ENCODE results near the gene TRIM29. TPM values are rescaled to one million over a fixed set of nuclear protein-coding genes. Genes with fewer than 3 reads are reported as not detected.

TRIM29 gene
- total and polyA plus RNA-seq, 4 donors: 4.4 to 26.6 (median 16.9) TPM

DNA sequence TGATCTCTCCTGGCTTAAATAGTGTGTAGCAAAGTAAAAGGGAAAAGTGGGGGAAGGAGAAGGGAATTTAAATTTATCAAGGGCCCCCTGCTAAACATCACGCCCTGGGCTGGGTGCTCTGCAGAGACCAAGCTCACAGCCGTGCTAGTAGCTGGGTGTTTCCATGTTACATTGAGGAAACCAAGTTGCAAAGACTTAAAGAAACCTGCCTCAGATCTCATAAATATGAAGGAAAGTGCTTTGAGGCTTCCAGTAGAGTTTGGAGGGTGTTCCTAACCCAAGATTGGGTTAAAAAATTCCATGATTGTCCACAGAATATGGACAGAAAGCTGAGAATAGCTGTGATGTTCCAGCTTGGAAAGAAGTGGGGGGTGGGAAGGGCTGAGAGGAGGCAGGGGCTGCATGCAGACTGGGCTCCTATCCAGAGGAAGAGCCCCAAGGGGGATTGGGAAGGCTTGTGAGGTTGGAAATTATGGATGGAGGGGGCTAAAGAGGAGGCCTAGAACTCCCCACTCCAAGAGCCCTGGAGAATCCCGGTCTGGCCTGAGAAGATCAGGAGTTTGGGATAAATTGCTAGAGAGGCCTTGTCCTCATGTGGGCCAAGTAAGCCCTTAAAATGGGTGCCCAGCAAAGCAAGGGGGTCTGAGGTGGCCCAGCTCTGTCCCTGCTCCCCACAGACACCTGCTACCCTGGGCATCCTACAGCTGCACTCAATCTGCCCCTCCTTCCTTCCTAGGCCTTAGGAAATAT lies 48.0 kb upstream of the TRIM29 start:
- ATAC-seq (ENCODE audit: insufficient read depth, low FRiP score) (no peak), DNase-seq (peak; percentile 79 to 94 (median 92))
- H3K4me1 ChIP-seq (ENCODE audit: control insufficient read depth in 5 of 5, insufficient read depth in 5 of 5, low read length in 5 of 5): peaks cover 0 to 70% (median 48%) of the 10 kb centered on the region in 5 donors
- peak overlapping the region in 1 of 2 donors; percentile 11 for H3K27ac ChIP-seq (ENCODE audit: low read depth in 1 of 2, low read length in 1 of 2)
- no peaks in the 10 kb centered on the region for H3K27me3 ChIP-seq (ENCODE audit: control insufficient read depth in 3 of 3, insufficient read depth in 3 of 3, low read length in 2 of 3)
- 74 to 76% methylated on average over 3 of the region's 3 CpGs for WGBS, 2 donors
- H3K9me3 ChIP-seq (ENCODE audit: control insufficient read depth in 4 of 4, insufficient read depth in 3 of 4, low read length in 3 of 4): no peaks in the 10 kb centered on the region
- no peaks in the 10 kb centered on the region for H3K36me3 ChIP-seq (ENCODE audit: control insufficient read depth in 4 of 4, insufficient read depth in 4 of 4, low read length in 4 of 4)
- H3K9ac ChIP-seq (ENCODE audit: insufficient read depth in 1 of 2, low read length in 2 of 2): peak overlapping the region in 1 of 2 donors; percentile 16
- no peak overlapping the region for H3K4me3 ChIP-seq
- TF ChIP-seq, protein P1, sequence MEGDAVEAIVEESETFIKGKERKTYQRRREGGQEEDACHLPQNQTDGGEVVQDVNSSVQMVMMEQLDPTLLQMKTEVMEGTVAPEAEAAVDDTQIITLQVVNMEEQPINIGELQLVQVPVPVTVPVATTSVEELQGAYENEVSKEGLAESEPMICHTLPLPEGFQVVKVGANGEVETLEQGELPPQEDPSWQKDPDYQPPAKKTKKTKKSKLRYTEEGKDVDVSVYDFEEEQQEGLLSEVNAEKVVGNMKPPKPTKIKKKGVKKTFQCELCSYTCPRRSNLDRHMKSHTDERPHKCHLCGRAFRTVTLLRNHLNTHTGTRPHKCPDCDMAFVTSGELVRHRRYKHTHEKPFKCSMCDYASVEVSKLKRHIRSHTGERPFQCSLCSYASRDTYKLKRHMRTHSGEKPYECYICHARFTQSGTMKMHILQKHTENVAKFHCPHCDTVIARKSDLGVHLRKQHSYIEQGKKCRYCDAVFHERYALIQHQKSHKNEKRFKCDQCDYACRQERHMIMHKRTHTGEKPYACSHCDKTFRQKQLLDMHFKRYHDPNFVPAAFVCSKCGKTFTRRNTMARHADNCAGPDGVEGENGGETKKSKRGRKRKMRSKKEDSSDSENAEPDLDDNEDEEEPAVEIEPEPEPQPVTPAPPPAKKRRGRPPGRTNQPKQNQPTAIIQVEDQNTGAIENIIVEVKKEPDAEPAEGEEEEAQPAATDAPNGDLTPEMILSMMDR (IDR thresholded peaks at IDR 0.05; ENCODE audit: control extremely low read depth, extremely low read depth): no peak

DNA sequence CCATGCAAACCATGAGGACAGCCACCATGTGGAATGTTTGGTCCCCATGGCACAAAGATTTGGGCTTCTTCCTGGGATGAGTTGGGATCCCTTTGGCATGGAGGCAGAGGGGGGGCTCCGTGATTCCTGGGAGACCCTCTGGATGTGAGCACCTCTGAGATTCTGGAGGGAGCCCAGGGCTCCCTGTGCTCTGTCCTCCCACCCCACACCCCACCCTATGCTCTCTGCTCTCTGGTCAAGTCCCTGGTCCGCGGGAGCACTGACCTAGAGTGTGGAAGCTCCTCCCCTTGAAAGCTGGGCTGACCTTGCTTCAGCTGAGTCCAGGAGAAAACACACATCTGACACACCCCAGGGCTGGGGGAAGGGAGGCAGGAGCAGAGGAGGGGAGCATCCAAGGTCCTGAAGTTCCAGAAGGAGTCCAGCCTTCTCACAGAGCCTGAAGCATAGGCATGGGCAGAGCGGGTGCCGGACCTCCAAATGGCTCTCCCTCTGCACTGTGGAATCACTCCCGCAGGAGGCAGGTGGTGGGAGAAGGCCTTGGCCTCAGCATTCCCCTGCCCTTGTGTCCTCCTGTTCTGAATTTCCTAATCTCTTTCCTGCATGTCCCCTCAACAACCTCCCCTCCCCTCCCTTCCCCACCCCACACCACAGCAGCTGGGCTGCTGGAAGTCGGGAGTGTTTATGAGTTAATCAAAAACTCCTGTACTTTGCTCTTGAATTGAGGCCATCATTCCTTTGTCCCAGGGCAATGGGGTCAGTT lies 47.2 kb upstream of the TRIM29 start:
- ATAC-seq (ENCODE audit: insufficient read depth, low FRiP score) (no peak), DNase-seq (peak; percentile 61 to 76 (median 65))
- no peaks in the 10 kb centered on the region for H3K27me3 ChIP-seq (ENCODE audit: control insufficient read depth in 3 of 3, insufficient read depth in 3 of 3, low read length in 2 of 3)
- H3K9ac ChIP-seq (ENCODE audit: insufficient read depth in 1 of 2, low read length in 2 of 2): no peak overlapping the region
- peak overlapping the region in 1 of 2 donors; percentile 11 for H3K27ac ChIP-seq (ENCODE audit: low read depth in 1 of 2, low read length in 1 of 2)
- H3K4me3 ChIP-seq: no peak overlapping the region
- peaks cover 0 to 76% (median 48%) of the 10 kb centered on the region in 5 donors for H3K4me1 ChIP-seq (ENCODE audit: control insufficient read depth in 5 of 5, insufficient read depth in 5 of 5, low read length in 5 of 5)
- TF ChIP-seq, protein P1 (IDR thresholded peaks at IDR 0.05; ENCODE audit: control extremely low read depth, extremely low read depth): no peak
- no peaks in the 10 kb centered on the region for H3K9me3 ChIP-seq (ENCODE audit: control insufficient read depth in 4 of 4, insufficient read depth in 3 of 4, low read length in 3 of 4)
- WGBS, 2 donors: 62 to 67% methylated on average over 7 of the region's 7 CpGs
- no peaks in the 10 kb centered on the region for H3K36me3 ChIP-seq (ENCODE audit: control insufficient read depth in 4 of 4, insufficient read depth in 4 of 4, low read length in 4 of 4)

DNA sequence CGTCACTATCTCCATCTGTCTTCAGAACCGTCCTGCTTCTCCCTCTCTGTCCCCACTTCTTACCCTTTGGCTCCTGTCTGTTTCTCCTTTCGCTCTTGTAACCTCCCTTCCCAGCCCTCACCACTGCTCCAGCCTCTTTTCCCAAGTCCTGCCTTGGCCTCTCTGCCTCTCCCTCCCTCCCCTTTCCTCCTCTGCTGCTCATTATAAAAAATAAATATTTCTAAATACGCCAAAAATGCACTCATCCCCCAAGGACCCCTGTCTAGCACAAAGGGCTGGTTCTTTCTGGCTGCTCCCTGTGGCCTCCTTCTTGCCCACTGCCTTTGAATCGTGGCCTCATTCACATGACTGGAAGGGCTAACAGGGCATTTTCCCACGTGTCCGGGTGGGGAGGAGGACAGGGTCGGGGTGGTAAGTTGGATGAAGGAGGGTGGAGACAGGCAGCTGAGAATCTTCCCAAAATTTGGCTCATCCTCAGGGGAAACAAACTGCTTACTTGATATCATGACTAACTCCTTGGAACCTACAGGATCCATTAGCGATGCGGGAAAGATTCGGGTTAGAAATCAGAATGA lies 46.5 kb upstream of the TRIM29 start:
- DNase-seq: no peak
- Histone ChIP-seq H3K9ac (ENCODE audit: insufficient read depth in 1 of 2, low read length in 2 of 2) (no peak overlapping the region), H3K36me3 (ENCODE audit: control insufficient read depth in 4 of 4, insufficient read depth in 4 of 4, low read length in 4 of 4) (no peaks in the 10 kb centered on the region), H3K27ac (ENCODE audit: low read depth in 1 of 2, low read length in 1 of 2) (no peak overlapping the region), H3K9me3 (ENCODE audit: control insufficient read depth in 4 of 4, insufficient read depth in 3 of 4, low read length in 3 of 4) (no peaks in the 10 kb centered on the region), H3K4me3 (no peak overlapping the region), H3K27me3 (ENCODE audit: control insufficient read depth in 3 of 3, insufficient read depth in 3 of 3, low read length in 2 of 3) (no peaks in the 10 kb centered on the region), H3K4me1 (ENCODE audit: control insufficient read depth in 5 of 5, insufficient read depth in 5 of 5, low read length in 5 of 5) (peaks cover 0 to 77% (median 48%) of the 10 kb centered on the region in 5 donors)
- TF ChIP-seq, protein P1 (IDR thresholded peaks at IDR 0.05; ENCODE audit: control extremely low read depth, extremely low read depth): no peak
- no peak for ATAC-seq (ENCODE audit: insufficient read depth, low FRiP score)
- WGBS, 2 donors: 76% methylated on average over 11 of the region's 11 CpGs
